ENCODE results near the gene ARMC12.

ARMC12 gene

DNA sequence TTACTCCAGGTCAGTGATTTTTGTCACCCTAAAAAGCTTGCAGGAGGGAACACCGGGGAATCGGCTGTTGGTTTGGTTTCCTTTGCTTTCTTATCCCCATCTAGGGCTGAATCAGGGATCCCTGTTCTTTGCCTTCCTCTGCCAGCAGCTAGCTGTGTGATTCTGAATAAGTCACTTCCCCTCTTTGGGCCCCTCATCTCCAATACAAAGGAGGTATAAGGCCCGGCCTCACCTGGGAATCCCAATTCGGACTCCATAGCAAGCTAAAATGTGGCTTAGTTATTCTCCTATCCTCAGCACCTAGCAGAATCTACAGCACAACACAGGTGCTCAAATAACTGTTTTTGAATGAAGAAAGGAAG lies 18.5 kb upstream of the ARMC12 start:
- DNase-seq (ENCODE audit: low read depth in 1 of 2, low spot score in 1 of 2) = no peak

DNA sequence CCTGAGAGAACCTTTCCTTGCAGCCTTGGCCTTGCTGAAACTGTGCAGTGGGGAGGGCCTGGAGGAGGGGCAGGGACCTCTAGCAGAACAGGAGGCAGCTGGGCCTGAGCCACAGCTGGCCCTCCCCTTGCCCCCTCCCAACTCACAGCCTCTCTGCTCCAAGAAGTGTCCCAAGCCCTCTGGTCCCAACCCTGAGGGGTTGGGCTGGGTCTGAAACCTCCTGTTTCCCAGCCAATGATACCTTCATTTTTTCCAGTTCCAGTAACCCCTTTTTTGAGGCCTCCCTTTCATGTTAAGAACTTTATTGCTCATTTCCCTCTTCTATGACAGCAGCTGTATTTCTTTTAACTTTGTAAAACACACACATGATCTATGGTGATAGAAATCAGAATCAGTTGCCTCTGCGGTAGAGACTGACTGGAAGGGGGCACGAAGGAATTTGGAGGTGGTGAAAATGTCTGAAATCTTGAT lies 17.9 kb upstream of the ARMC12 start:
- no peak for DNase-seq (ENCODE audit: low read depth in 1 of 2, low spot score in 1 of 2)

- no peak for DNase-seq (ENCODE audit: low read depth in 1 of 2, low spot score in 1 of 2)
These were observed 17.4 kb upstream of the ARMC12 start for GRCh38 chr6:35719404-35719829.

DNA sequence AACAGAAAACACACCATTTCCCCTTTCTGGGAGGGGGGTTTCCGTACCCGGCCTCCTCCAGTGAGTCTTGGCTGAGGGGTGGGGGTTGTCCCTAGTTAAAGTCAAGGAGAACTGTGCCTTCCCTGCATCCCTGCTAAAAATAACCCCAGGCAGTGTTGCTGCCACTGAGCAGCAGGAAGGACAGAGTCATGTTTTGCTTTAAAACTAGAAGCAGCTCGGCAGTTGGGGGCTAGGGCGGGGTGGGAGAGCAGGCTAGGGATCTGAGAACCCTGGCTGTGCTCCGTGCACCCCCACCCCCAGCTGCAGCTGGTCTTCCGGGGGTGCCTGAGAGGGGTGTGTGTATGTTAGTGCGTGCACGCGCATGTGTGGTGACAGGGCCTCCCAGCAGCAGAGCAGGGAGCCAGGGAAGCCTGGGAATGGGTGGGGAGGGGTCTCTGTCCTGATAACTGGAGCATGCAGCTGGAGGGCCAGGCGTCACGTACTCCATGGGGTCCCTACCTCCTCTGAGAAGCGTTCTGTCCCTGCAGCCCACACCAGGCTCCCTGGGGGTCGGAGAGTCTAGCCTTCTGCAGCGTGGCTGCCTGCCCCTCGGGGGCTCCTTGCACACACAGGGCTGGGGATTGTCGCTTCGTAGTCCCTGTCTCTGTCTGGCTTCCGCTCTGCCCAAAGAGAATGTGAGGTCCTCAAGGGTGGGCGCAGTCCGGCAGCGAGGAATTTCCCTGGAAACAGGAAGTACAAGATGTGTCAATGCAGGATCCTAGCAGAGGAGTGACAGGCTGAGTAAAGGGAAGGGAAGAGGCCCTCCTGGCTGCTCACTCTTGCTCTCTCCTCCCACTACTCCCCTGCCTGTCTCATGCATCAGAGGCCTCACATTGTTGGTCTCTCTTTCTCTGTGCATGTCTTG lies 16.8 kb upstream of the ARMC12 start:
- DNase-seq (ENCODE audit: low read depth in 1 of 2, low spot score in 1 of 2) = no peak

- no peak for DNase-seq (ENCODE audit: low read depth in 1 of 2, low spot score in 1 of 2)
These were observed 14.6 kb upstream of the ARMC12 start for GRCh38 chr6:35722121-35722761.

DNA sequence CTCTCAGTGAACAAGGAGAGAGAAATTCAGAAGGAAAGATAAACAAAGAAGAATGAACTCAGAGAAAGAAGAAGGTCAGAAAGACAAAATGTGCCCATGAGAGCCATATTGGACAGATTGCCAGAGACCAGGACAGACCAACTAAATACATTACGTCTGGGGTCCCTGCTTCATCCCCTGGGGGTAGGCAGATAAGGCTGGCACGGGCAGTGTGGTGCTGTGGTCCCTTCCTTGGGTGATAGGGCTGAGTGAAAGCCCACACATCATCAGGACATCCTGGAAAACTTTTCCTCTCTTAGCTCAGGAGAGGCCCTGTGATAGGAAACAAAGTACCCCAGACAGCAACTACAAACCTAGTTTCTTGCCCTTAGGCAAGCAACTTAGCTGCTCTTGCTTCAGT lies 13.2 kb upstream of the ARMC12 start:
- DNase-seq (ENCODE audit: low read depth in 1 of 2, low spot score in 1 of 2) = no peak

- DNase-seq (ENCODE audit: low read depth in 1 of 2, low spot score in 1 of 2) = no peak
These were observed 12.8 kb upstream of the ARMC12 start for GRCh38 chr6:35724059-35724458.

DNA sequence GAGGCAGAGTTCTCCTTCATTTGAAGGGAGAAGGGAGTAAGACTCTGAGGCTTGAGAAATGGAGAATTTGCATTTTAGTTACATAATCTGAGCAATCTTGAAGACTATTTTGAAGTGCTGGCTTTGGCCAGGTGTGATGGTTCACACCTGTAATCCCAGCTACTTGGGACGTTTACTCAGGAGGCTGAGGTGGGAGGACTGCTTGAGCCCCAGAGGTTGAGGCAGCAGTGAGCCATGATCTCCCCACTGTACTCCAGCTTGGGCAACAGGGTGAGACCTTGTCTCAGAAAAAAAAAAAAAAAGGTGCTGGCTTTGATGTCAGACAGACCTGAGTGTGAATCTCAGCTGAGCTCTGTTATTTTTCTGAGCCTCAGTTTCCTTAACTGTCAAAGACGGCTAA lies 12.4 kb upstream of the ARMC12 start:
- DNase-seq (ENCODE audit: low read depth in 1 of 2, low spot score in 1 of 2) = no peak

DNA sequence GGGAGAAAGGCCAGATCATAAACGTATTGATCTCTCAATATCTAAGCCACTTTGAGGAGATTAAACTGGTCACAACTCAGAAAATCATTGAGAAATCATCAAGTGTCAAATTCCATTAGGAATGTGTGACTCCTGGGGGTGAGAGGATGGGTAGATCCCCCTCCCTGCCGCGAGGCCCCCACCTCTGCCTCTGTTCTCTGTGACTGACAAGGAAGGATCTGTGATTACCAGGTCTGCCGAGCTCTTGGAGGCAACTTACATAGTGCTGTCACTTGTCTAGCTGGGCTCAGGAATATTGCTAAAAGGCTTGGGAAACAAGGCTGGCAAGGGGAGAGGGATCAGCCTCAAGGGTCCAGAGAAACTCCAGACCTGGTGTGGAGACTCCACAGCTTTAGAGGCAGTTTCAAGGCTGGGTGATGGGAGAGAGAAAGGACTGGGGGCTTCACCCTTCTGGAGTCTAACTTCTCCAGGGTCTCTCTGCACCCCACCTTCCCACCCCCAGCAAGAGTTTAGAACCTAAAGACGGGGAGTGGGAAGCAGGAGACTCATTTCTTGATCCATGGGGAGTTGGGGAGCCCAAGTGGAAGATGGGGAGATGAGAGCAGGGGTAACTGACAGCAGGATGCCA lies 11.6 kb upstream of the ARMC12 start:
- DNase-seq (ENCODE audit: low read depth in 1 of 2, low spot score in 1 of 2) = no peak

DNA sequence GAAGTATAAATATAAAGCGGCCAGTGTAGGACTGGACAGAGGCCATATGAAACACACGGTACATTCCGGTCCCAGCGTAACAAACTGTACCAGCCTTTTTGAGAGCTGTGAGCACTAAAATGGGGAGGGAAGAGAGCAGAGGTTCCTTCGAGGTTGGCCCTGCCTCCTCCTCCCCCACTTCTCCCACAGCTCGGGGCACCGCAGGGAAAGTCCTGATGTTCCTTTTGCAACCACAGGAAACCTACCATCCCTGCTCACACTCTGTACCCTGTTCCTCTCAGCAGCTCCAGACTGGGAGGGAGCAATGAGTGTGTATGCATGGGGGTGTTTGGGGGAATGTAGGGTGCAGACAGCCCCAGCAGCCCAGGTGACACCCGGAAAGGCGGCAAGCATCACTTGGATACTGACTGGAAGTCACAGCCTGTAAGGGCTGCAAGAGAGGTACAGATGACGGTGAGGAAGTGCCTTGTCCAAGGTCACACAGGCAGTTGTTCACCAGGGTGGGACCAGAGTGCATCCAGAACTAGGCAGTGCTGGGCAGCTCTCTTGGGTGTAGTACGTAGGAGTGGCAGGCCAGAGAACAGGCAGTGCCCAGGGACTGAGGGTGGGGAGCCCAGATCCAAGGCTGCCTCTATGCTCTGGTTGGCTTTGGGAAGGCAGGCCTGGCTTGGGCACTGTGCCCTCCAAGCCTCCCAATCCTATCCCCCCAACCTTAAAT lies 11.0 kb upstream of the ARMC12 start:
- no peak for DNase-seq (ENCODE audit: low read depth in 1 of 2, low spot score in 1 of 2)

- DNase-seq (ENCODE audit: low read depth in 1 of 2, low spot score in 1 of 2) = no peak
These were observed 9.4 kb upstream of the ARMC12 start for GRCh38 chr6:35727231-35727934.

- peak; percentile 70 to 75 for DNase-seq (ENCODE audit: low read depth in 1 of 2, low spot score in 1 of 2)
These were observed 8.7 kb upstream of the ARMC12 start for GRCh38 chr6:35727935-35728682.

- no peak for DNase-seq (ENCODE audit: low read depth in 1 of 2, low spot score in 1 of 2)
These were observed 7.9 kb upstream of the ARMC12 start for GRCh38 chr6:35728683-35729678.

- no peak for DNase-seq (ENCODE audit: low read depth in 1 of 2, low spot score in 1 of 2)
These were observed 7.1 kb upstream of the ARMC12 start for GRCh38 chr6:35729722-35730121.

- no peak for DNase-seq (ENCODE audit: low read depth in 1 of 2, low spot score in 1 of 2)
These were observed 6.0 kb upstream of the ARMC12 start for GRCh38 chr6:35730745-35731413.

GRCh38 chr6:35731414-35731735 lies 5.5 kb upstream of the ARMC12 start:
- DNase-seq (ENCODE audit: low read depth in 1 of 2, low spot score in 1 of 2) = peak; percentile 80 to 88

- peak; percentile 88 to 91 for DNase-seq (ENCODE audit: low read depth in 1 of 2, low spot score in 1 of 2)
These were observed 4.9 kb upstream of the ARMC12 start for GRCh38 chr6:35731736-35732532.

DNA sequence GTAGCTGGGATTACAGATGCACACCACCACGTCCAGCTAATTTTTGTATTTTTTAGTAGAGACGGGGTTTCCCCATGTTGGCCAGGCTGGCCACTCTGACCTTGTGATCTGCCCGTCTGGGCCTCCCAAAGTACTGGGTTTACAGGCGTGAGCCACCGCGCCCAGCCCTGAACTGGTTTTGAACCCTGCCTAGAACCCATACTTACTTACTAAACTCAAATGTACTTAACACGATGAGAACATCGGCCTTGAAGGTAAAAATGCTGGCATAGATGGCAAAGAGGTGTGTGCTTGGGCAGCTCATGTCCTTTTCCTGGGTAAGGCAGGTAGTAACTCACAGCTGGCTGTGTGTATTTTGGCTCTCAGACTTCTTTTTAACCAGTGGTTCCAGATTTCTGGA lies 3.2 kb upstream of the ARMC12 start:
- no peak for DNase-seq (ENCODE audit: low read depth in 1 of 2, low spot score in 1 of 2)

Data from activated T-helper 1 cell treated with anti-CD3 and anti-CD28 coated beads, Interleukin-2, amount 50 U/mL, for 16 hours (primary cell).